ENCODE measurements around the gene OSBPL2. TPM values are rescaled to one million over a fixed set of nuclear protein-coding genes. Genes with fewer than 3 reads are reported as not detected.

The OSBPL2 gene
- total and polyA plus RNA-seq, 4 experiments from 2014 or later, result 14.8 to 84.4 (median 49.1) TPM

DNA sequence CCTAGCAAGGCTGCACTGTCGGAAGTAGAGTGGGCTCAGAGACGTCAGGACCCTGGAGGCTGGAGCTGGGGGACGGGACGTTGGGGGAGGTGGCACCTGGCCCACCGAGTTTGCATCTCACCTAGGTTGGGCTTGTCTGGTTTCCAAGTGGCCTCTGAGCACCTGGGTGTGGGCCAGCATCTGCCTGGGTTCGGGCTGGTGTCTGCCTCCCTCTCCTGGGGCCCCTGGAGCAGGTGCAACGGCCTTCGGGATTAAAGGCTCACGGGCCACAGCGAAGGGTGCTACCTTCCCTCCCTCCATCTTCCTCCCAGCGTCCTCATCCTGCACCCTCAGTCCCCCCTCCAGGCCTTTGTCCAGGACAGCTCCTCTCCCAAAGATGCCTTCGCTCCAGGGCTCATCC lies 24.3 kb upstream of the OSBPL2 start:
- H3K36me3 ChIP-seq (ENCODE audit: insufficient read depth, low read length), result no peaks in the 10 kb centered on the region
- H3K27me3 Mint-ChIP-seq, result peaks cover 7 to 17% of the 10 kb centered on the region in 2 donors
- no peaks in the 10 kb centered on the region for H3K4me1 ChIP-seq (ENCODE audit: insufficient read depth, low read length)
- no peak overlapping the region for H3K4me3 Mint-ChIP-seq
- ChIA-PET POLR2A (ENCODE audit: partially characterized antibody) (no interaction called here), CTCF (ENCODE audit: partially characterized antibody) (no interaction called here)
- DNase-seq, result no peak
- H3K27ac Mint-ChIP-seq, result no peak overlapping the region
- intact Hi-C loops (cut with micrococcal nuclease), result no loop called here
- no peaks in the 10 kb centered on the region for H3K36me3 Mint-ChIP-seq
- peaks cover 4% of the 10 kb centered on the region for H3K27me3 ChIP-seq (ENCODE audit: insufficient read depth, low read length)
- no peak overlapping the region for H3K4me3 ChIP-seq (ENCODE audit: low read length in 2 of 2)
- no peaks in the 10 kb centered on the region for H3K9me3 ChIP-seq (ENCODE audit: control insufficient read depth in 1 of 2, low read length in 2 of 2)
- H3K4me1 Mint-ChIP-seq, result peaks cover 0 to 2% (median 0%) of the 10 kb centered on the region in 4 donors
- H3K9me3 Mint-ChIP-seq, result no peaks in the 10 kb centered on the region
- no peak overlapping the region for H3K27ac ChIP-seq (ENCODE audit: low read depth, low read length)

DNA sequence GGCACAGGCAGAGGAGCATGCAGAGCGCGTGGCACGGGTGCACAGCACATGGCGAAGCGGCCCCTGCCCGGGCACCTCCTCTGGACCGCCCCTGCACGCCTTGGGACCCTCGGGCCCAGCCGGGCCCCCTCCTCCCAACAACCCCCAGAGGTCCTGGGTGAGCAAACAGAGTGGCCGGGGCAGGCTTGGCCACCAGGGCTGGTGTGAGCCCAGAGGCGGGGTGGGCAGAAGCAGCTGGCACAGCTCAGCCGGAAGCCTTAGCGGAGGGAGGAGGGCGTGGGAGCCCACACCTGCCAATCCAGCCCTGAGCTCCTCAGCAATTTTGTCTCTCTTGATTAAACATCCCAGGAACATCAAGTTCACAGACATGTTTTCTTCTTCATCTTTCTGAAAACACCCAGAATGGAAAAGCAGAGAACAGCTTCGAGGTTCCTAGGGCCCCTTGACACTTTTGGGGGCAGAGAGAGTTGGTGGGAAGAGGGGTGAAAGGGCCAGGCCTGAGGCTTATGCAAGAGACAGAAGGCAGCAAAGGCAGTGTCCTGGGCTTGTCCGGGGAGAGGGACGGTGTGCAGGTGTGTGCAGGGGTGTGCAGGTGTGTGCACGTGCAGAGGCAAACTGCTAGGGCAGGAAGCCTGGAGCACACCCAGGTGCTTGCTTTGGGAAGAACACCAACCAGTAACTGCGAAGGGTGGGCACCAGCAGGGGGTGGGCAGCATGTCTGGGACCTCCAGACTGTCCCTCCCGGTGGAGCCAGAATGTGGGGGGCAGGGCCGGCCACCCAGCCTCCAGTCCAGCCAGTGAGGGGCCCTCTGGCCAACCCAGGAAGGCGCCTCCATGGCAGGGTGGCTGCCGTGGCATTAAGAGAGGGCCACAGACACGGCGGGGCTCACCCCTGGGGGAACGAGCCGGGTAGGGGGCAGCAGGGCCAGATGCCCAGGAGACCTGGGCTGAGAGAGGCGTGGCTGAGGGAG lies 23.0 kb upstream of the OSBPL2 start:
- peaks cover 9% of the 10 kb centered on the region for H3K27me3 ChIP-seq (ENCODE audit: insufficient read depth, low read length)
- Mint-ChIP-seq H3K27me3 (peaks cover 8 to 19% of the 10 kb centered on the region in 2 donors), H3K27ac (peak overlapping the region in 1 of 7 donors; percentile 24), H3K4me3 (no peak overlapping the region), H3K9me3 (no peaks in the 10 kb centered on the region), H3K36me3 (no peaks in the 10 kb centered on the region), H3K4me1 (peaks cover 0 to 3% (median 0%) of the 10 kb centered on the region in 4 donors)
- H3K9me3 ChIP-seq (ENCODE audit: control insufficient read depth in 1 of 2, low read length in 2 of 2), result no peaks in the 10 kb centered on the region
- intact Hi-C loops (cut with micrococcal nuclease), result no loop called here
- H3K4me1 ChIP-seq (ENCODE audit: insufficient read depth, low read length), result no peaks in the 10 kb centered on the region
- H3K4me3 ChIP-seq (ENCODE audit: low read length in 2 of 2), result no peak overlapping the region
- CTCF ChIA-PET (ENCODE audit: partially characterized antibody), result no interaction called here
- H3K36me3 ChIP-seq (ENCODE audit: insufficient read depth, low read length), result no peaks in the 10 kb centered on the region
- no peak overlapping the region for H3K27ac ChIP-seq (ENCODE audit: low read depth, low read length)
- POLR2A ChIA-PET (ENCODE audit: partially characterized antibody), result no interaction called here
- DNase-seq, result peak in 1 of 5 donors; percentile 5

DNA sequence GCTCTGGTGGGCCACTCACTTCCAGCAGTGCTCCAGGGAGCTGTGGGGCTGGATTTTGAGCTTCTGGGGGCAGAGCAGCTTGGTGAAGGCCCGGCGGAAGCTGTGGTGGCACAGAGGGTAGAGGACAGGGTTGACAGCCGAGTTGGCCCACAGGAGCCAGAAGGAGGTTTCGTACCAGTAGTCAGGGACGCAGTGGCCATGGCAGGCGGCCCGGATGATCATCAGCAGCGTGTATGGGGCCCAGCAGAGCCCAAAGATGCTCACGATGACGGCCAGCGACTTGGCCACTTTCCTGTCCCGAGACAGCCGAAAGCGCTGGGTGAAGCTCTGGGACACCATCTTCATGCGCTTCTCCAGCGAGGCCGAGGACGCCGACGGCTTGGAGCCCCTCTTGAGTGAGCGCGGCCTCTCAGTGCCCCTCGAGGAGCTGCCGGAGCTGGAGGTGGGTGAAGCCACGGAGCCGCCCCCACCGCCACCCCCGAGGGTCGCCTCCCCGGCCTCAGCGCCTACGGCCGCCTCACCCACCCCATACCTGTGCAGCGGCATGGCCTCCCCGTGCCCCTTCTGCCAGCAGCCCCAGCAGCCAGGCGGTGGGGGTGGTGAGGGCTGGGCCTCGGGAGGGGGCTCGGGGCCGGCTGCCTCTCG lies 22.2 kb upstream of the OSBPL2 start:
- Histone ChIP-seq H3K4me3 (ENCODE audit: low read length in 2 of 2) (no peak overlapping the region), H3K27me3 (ENCODE audit: insufficient read depth, low read length) (peaks cover 13% of the 10 kb centered on the region), H3K9me3 (ENCODE audit: control insufficient read depth in 1 of 2, low read length in 2 of 2) (no peaks in the 10 kb centered on the region), H3K4me1 (ENCODE audit: insufficient read depth, low read length) (no peaks in the 10 kb centered on the region), H3K27ac (ENCODE audit: low read depth, low read length) (no peak overlapping the region), H3K36me3 (ENCODE audit: insufficient read depth, low read length) (no peaks in the 10 kb centered on the region)
- no peaks in the 10 kb centered on the region for H3K36me3 Mint-ChIP-seq
- H3K9me3 Mint-ChIP-seq, result no peaks in the 10 kb centered on the region
- intact Hi-C loops (cut with micrococcal nuclease), result no loop called here
- H3K27ac Mint-ChIP-seq, result no peak overlapping the region
- ChIA-PET POLR2A (ENCODE audit: partially characterized antibody) (no interaction called here), CTCF (ENCODE audit: partially characterized antibody) (no interaction called here)
- peaks cover 0 to 3% (median under 1%) of the 10 kb centered on the region in 4 donors for H3K4me1 Mint-ChIP-seq
- peaks cover 9 to 21% of the 10 kb centered on the region in 2 donors for H3K27me3 Mint-ChIP-seq
- DNase-seq, result peak in 1 of 5 donors; percentile 11
- H3K4me3 Mint-ChIP-seq, result peak overlapping the region in 1 of 8 donors; percentile 35

DNA sequence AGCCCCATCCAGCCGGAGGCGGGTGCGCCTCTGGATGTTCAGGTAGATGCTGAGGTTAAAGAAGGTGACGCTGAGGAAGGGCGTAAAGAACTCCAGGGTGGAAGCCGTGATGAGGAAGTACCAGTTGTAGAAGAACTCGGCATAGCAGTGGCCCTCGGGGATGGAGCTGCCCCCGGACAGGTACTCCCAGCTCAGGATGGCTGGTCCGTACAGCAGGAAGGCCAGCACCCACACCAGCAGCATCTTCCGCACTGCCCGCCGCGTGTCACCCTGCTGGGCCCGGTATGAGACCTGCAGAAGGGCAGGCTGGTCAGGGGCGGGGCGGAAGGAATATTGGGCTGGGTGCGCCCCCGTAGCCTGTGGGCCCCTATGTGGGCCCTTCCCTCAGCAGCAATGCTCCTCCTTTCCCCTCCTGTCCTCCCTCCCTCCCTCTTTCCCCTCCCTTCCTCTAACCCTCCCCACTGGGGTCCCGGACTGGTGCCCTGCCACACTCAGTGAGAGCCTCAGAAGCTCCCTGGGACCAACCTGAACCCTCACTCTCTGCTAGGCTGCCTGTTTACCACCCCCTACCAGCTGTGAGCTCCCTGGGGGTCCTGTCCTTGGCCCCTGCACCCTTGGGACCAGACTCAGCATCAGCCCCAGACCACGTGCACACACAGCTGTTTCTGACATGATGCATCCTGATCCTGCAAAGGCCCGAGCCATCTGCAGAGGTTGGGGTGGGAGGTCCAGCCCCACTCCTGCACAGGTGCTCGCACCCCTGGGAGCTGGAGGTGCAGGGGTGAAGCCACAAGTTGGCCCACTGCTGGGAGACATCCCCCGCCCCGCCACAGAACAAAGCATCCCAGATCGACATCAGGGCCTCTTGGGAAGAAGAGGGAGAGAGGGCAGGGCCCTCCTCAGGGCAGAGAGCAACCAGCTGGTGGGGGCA lies 21.4 kb upstream of the OSBPL2 start:
- H3K4me1 ChIP-seq (ENCODE audit: insufficient read depth, low read length), result no peaks in the 10 kb centered on the region
- H3K9me3 Mint-ChIP-seq, result no peaks in the 10 kb centered on the region
- peaks cover 0 to 3% (median under 1%) of the 10 kb centered on the region in 4 donors for H3K4me1 Mint-ChIP-seq
- H3K27me3 Mint-ChIP-seq, result peaks cover 16 to 24% of the 10 kb centered on the region in 2 donors
- H3K36me3 Mint-ChIP-seq, result no peaks in the 10 kb centered on the region
- no peak overlapping the region for H3K4me3 ChIP-seq (ENCODE audit: low read length in 2 of 2)
- intact Hi-C loops (cut with micrococcal nuclease), result no loop called here
- H3K27me3 ChIP-seq (ENCODE audit: insufficient read depth, low read length), result peaks cover 20% of the 10 kb centered on the region
- H3K36me3 ChIP-seq (ENCODE audit: insufficient read depth, low read length), result no peaks in the 10 kb centered on the region
- POLR2A ChIA-PET (ENCODE audit: partially characterized antibody), result no interaction called here
- DNase-seq, result peak in 1 of 5 donors; percentile 10
- CTCF ChIA-PET (ENCODE audit: partially characterized antibody), result no interaction called here
- no peaks in the 10 kb centered on the region for H3K9me3 ChIP-seq (ENCODE audit: control insufficient read depth in 1 of 2, low read length in 2 of 2)
- no peak overlapping the region for H3K4me3 Mint-ChIP-seq
- H3K27ac ChIP-seq (ENCODE audit: low read depth, low read length), result no peak overlapping the region
- H3K27ac Mint-ChIP-seq, result no peak overlapping the region

DNA sequence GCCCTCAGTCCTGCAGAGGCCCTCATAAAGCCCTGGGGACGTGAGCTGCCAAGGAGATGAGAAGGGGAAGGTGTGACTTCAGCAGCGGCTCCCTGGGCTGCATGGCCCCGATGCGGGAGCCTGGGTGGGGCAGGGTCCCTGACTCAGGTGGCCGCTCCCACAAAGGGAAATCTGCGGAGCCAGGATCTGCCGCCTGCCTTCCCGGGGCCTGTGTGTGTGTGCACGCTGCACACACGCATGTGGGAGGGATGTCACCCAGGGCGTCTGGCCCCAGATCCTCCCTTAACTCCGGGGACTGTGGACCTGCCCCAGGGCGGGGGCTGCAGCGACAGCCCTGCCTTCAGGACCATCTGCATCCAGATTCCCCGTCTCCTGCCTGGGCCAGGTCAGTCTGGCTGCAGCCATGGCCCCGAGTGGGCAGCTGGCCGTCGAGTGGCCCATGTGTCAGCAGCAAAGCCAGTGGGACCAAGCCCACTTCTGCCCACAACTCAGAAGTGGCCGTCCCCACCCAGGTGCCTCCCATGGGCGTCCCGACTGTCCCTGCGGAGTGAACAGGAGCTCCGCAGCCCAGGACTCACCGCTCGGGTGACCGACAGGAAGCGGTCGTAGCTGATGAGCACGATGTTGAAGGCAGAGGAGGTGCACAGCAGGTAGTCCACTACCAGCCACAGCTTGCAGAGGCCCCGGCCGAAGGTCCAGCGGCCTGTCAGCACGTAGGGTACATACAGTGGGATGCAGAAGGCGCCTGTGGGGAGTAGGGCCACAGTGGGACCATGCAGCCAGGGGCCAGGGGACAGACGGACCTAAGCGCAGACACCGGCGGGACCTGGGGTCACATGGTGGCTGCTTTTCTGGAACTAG lies 20.2 kb upstream of the OSBPL2 start:
- intact Hi-C loops (cut with micrococcal nuclease), result no loop called here
- H3K27me3 Mint-ChIP-seq, result peaks cover 20 to 25% of the 10 kb centered on the region in 2 donors
- ChIA-PET POLR2A (ENCODE audit: partially characterized antibody) (no interaction called here), CTCF (ENCODE audit: partially characterized antibody) (no interaction called here)
- no peaks in the 10 kb centered on the region for H3K4me1 ChIP-seq (ENCODE audit: insufficient read depth, low read length)
- H3K27ac ChIP-seq (ENCODE audit: low read depth, low read length), result no peak overlapping the region
- H3K36me3 Mint-ChIP-seq, result no peaks in the 10 kb centered on the region
- H3K4me1 Mint-ChIP-seq, result peaks cover 0 to 3% (median under 1%) of the 10 kb centered on the region in 4 donors
- H3K9me3 ChIP-seq (ENCODE audit: control insufficient read depth in 1 of 2, low read length in 2 of 2), result no peaks in the 10 kb centered on the region
- peak in 1 of 5 donors; percentile 38 for DNase-seq
- no peaks in the 10 kb centered on the region for H3K36me3 ChIP-seq (ENCODE audit: insufficient read depth, low read length)
- peak overlapping the region in 1 of 8 donors; percentile 13 for H3K4me3 Mint-ChIP-seq
- no peaks in the 10 kb centered on the region for H3K9me3 Mint-ChIP-seq
- no peak overlapping the region for H3K27ac Mint-ChIP-seq
- H3K4me3 ChIP-seq (ENCODE audit: low read length in 2 of 2), result no peak overlapping the region
- H3K27me3 ChIP-seq (ENCODE audit: insufficient read depth, low read length), result peaks cover 22% of the 10 kb centered on the region

DNA sequence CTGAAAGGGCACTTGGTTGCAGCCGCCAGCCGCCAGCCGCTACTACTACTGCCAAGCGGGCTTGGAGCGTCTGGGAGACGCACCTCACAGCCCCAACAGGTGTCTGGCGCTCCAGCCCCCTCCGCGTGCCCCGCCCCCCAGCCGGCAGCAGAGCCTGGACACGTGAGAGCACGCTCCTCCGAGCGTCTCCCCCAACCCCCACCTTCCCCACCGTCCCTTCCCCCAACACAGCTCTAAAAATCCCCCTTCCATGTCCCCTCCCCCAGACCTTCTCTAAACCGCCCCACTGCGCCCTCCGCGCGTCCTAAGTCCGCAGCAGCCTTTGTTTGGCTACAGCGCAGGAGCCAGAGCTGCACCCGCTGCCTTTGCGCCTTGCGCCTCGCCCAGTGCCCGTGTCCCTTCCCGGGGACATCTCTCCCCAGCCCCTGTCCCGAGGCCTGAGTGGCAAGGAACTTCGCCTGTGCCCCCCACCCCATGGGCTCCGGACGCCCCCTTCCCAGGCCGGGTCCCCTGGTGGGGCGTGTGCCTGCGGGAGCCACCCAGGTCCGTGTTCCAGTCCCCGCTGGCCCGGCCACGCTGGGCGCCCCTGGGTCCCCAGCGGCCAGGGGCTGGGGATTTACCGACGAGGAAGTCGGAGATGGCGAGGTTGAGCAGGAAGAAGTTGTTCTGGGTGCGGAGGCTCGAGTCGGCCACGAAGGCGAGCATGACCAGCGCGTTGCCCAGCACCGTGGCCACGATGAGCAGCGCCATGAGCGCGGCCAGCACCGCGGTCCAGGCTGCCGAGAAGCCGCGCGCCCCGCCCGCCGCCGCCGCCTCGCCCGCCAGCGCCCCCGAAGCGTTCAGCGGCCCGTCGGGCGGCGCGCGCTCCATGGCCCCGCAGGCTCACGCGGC lies 19.0 kb upstream of the OSBPL2 start:
- Histone ChIP-seq H3K4me3 (ENCODE audit: low read length in 2 of 2) (no peak overlapping the region), H3K9me3 (ENCODE audit: control insufficient read depth in 1 of 2, low read length in 2 of 2) (no peaks in the 10 kb centered on the region), H3K27me3 (ENCODE audit: insufficient read depth, low read length) (peaks cover 22% of the 10 kb centered on the region), H3K36me3 (ENCODE audit: insufficient read depth, low read length) (no peaks in the 10 kb centered on the region), H3K27ac (ENCODE audit: low read depth, low read length) (no peak overlapping the region), H3K4me1 (ENCODE audit: insufficient read depth, low read length) (no peaks in the 10 kb centered on the region)
- H3K4me1 Mint-ChIP-seq, result peaks cover 0 to 3% (median under 1%) of the 10 kb centered on the region in 4 donors
- no peaks in the 10 kb centered on the region for H3K9me3 Mint-ChIP-seq
- H3K27me3 Mint-ChIP-seq, result peaks cover 20 to 28% of the 10 kb centered on the region in 2 donors
- CTCF ChIA-PET (ENCODE audit: partially characterized antibody), result no interaction called here
- no peak overlapping the region for H3K27ac Mint-ChIP-seq
- peak in 1 of 5 donors; percentile 24 for DNase-seq
- POLR2A ChIA-PET (ENCODE audit: partially characterized antibody), result no interaction called here
- H3K36me3 Mint-ChIP-seq, result no peaks in the 10 kb centered on the region
- H3K4me3 Mint-ChIP-seq, result peak overlapping the region in 6 of 8 donors; percentile 21 to 63 (median 56)
- intact Hi-C loops (cut with micrococcal nuclease), result no loop called here

All from CD4-positive, alpha-beta memory T cell (primary cell).